Right atrium auricular region (tissue), 2 donors: ENCODE measurements around the gene NRXN3. TPM values are rescaled to one million over a fixed set of nuclear protein-coding genes. Genes with fewer than 3 reads are reported as not detected.

Experiments
- DNase-seq: peaks from one replicate; pipeline ENCODE4 v3.0.0-alpha.2; 2019; ENCODE audit warnings: low spot score
- H3K27ac ChIP-seq, 2 donors: fragments of 200-600 bp; sonication (generic); 1 replicate in 1 of 2; 2 replicates in 1 of 2; pipeline ENCODE4 v1.5.1; 2016 to 2019
- H3K27me3 ChIP-seq, 2 donors: fragments of 200-600 bp; sonication (generic); one replicate each; pipeline versions ENCODE4 v1.5.1 to v1.6.0; 2017 to 2019
- H3K36me3 ChIP-seq: fragments of 200-600 bp; sonication (generic); one replicate; pipeline ENCODE4 v1.5.1; 2016
- H3K4me1 ChIP-seq, 2 donors: fragments of 200-600 bp; sonication (generic); one replicate each; pipeline versions ENCODE4 v1.5.1 to v1.6.0; 2017 to 2019
- H3K4me3 ChIP-seq, 2 donors: fragments of 200-600 bp; sonication (generic); 1 replicate in 1 of 2; 2 replicates in 1 of 2; pipeline ENCODE4 v1.5.1; 2017 to 2019; ENCODE audit warnings: mild to moderate bottlenecking in 1 of 2, moderate library complexity in 1 of 2
- H3K9me3 ChIP-seq, 2 donors: fragments of 200-600 bp; sonication (generic); one replicate each; pipeline ENCODE4 v1.5.1; 2019
- CTCF ChIP-seq, 2 donors: fragments of 200-600 bp; sonication (generic); IDR thresholded peaks; one replicate each; pipeline ENCODE4 v1.5.1; 2019; ENCODE audit warnings: antibody characterized with exemption in 2 of 2
- total RNA-seq, 2 donors: library from RNA; depleted of rRNA; stranded (reverse); fragments of >200 nt; gene quantifications; one replicate each; pipeline ENCODE4 v1.1.0, GENCODE V29; 2016

NRXN3 gene
- total RNA-seq, 2 donors from 2014 or later: 2.0 to 2.3 TPM

GRCh38 chr14:79575032-79575431, 1404.9 kb downstream of the NRXN3 start:
- no peaks in the 10 kb centered on the region for H3K36me3 ChIP-seq
- no peaks in the 10 kb centered on the region for H3K4me1 ChIP-seq
- H3K9me3 ChIP-seq: no peaks in the 10 kb centered on the region
- no peak for DNase-seq
- H3K4me3 ChIP-seq: no peak overlapping the region
- no peak overlapping the region for H3K27ac ChIP-seq
- TF ChIP-seq CTCF (IDR thresholded peaks at IDR 0.05): no peak
- H3K27me3 ChIP-seq: no peaks in the 10 kb centered on the region

GRCh38 chr14:79576424-79576823, 1406.3 kb downstream of the NRXN3 start:
- no peaks in the 10 kb centered on the region for H3K4me1 ChIP-seq
- no peak overlapping the region for H3K27ac ChIP-seq
- no peaks in the 10 kb centered on the region for H3K9me3 ChIP-seq
- no peaks in the 10 kb centered on the region for H3K27me3 ChIP-seq
- DNase-seq: no peak
- TF ChIP-seq CTCF (IDR thresholded peaks at IDR 0.05): no peak
- H3K36me3 ChIP-seq: no peaks in the 10 kb centered on the region
- H3K4me3 ChIP-seq: no peak overlapping the region

GRCh38 chr14:79578470-79578869, 1408.3 kb downstream of the NRXN3 start:
- H3K27ac ChIP-seq: no peak overlapping the region
- no peaks in the 10 kb centered on the region for H3K27me3 ChIP-seq
- no peaks in the 10 kb centered on the region for H3K9me3 ChIP-seq
- no peaks in the 10 kb centered on the region for H3K36me3 ChIP-seq
- no peak for TF ChIP-seq CTCF (IDR thresholded peaks at IDR 0.05)
- no peak for DNase-seq
- H3K4me1 ChIP-seq: no peaks in the 10 kb centered on the region
- no peak overlapping the region for H3K4me3 ChIP-seq

GRCh38 chr14:79580414-79580813, 1410.2 kb downstream of the NRXN3 start:
- Histone ChIP-seq H3K9me3 (no peaks in the 10 kb centered on the region), H3K27ac (no peak overlapping the region), H3K4me1 (no peaks in the 10 kb centered on the region), H3K4me3 (no peak overlapping the region), H3K27me3 (no peaks in the 10 kb centered on the region), H3K36me3 (no peaks in the 10 kb centered on the region)
- no peak for DNase-seq
- no peak for TF ChIP-seq CTCF (IDR thresholded peaks at IDR 0.05)

GRCh38 chr14:79580906-79581305, 1410.7 kb downstream of the NRXN3 start:
- DNase-seq: no peak
- H3K4me1 ChIP-seq: no peaks in the 10 kb centered on the region
- no peaks in the 10 kb centered on the region for H3K36me3 ChIP-seq
- H3K4me3 ChIP-seq: no peak overlapping the region
- H3K9me3 ChIP-seq: no peaks in the 10 kb centered on the region
- no peak for TF ChIP-seq CTCF (IDR thresholded peaks at IDR 0.05)
- no peaks in the 10 kb centered on the region for H3K27me3 ChIP-seq
- H3K27ac ChIP-seq: no peak overlapping the region

GRCh38 chr14:79581912-79582576, 1411.9 kb downstream of the NRXN3 start:
- no peaks in the 10 kb centered on the region for H3K36me3 ChIP-seq
- H3K4me1 ChIP-seq: peaks cover 0 to 3% of the 10 kb centered on the region in 2 donors

More at GRCh38 chr14:79581912-79582576, 1411.9 kb downstream of the NRXN3 start:
- no peak for DNase-seq
- Histone ChIP-seq H3K9me3 (no peaks in the 10 kb centered on the region), H3K27ac (no peak overlapping the region), H3K4me3 (no peak overlapping the region), H3K27me3 (no peaks in the 10 kb centered on the region)
- no peak for TF ChIP-seq CTCF (IDR thresholded peaks at IDR 0.05)
